Gastrocnemius medialis (tissue), 4 donors: ENCODE measurements around the gene AGAP3. TPM values are rescaled to one million over a fixed set of nuclear protein-coding genes. Genes with fewer than 3 reads are reported as not detected.

ENCODE experiments used
- ATAC-seq, 2 donors: fragments of 150-250 bp; one replicate each; pipeline ENCODE4 v1.9.1; 2016
- DNase-seq, 2 donors: peaks; one replicate each; pipeline ENCODE4 v3.0.0-alpha.2; 2019
- H3K27ac ChIP-seq, 4 donors: fragments of 200-600 bp; sonication (generic); 1 replicate in 1 of 4; 2 replicates in 3 of 4; pipeline ENCODE4 v1.5.1; 2016 to 2018; ENCODE audit warnings: mild to moderate bottlenecking in 2 of 4, moderate library complexity in 1 of 4
- H3K27me3 ChIP-seq, 3 donors: fragments of 200-600 bp; sonication (generic) in 2 of 3; 1 replicate in 1 of 3; 2 replicates in 2 of 3; pipeline versions ENCODE4 v1.5.1 to v1.6.0; 2016 to 2019; ENCODE audit warnings: mild to moderate bottlenecking in 1 of 3, moderate library complexity in 1 of 3
- H3K36me3 ChIP-seq, 2 donors: fragments of 200-600 bp; sonication (generic) in 1 of 2; one replicate each; pipeline ENCODE4 v1.5.1; 2017 to 2018
- H3K4me1 ChIP-seq, 2 donors: fragments of 200-600 bp; sonication (generic) in 1 of 2; one replicate each; pipeline ENCODE4 v1.5.1; 2016 to 2017; ENCODE audit warnings: mild to moderate bottlenecking in 2 of 2
- H3K4me3 ChIP-seq, 4 donors: fragments of 200-600 bp; sonication (generic) in 3 of 4; 1 replicate in 1 of 4; 2 replicates in 3 of 4; pipeline ENCODE4 v1.5.1; 2016 to 2019; ENCODE audit warnings: mild to moderate bottlenecking in 2 of 4
- H3K9me3 ChIP-seq, 3 donors: fragments of 200-600 bp; sonication (generic) in 2 of 3; 1 replicate in 1 of 3; 2 replicates in 2 of 3; pipeline ENCODE4 v1.5.1; 2016 to 2019
- CTCF ChIP-seq, 5 experiments: fragments of 450-650 bp in 3 of 5; fragments of 200-600 bp in 2 of 5; sonication (generic) in 2 of 5; IDR thresholded peaks in 4 of 5; conservative IDR thresholded peaks in 1 of 5; 1 replicate in 4 of 5; 2 replicates in 1 of 5; pipeline ENCODE4 v1.5.1; 2016 to 2019; ENCODE audit warnings: antibody characterized with exemption in 5 of 5, mild to moderate bottlenecking in 3 of 5, moderate library complexity in 3 of 5
- POLR2A ChIP-seq, 2 donors: fragments of 450-650 bp; IDR thresholded peaks; one replicate each; pipeline ENCODE4 v1.6.1; 2017; ENCODE audit warnings: antibody characterized with exemption in 2 of 2, mild to moderate bottlenecking in 2 of 2, moderate library complexity in 2 of 2
- in situ Hi-C, 4 donors: fragments of 200-750 bp; cut with MboI; loops; one replicate each; pipeline versions ENCODE4 v1.15.0 to v1.8.0; 2017; ENCODE audit warnings: low sequenced_read_pairs in 4 of 4
- intact Hi-C: fragments of 100-400 bp; cut with DNase I; formaldehyde crosslinking; loops from one replicate; pipeline ENCODE4 v1.15.1; 2023; ENCODE audit warnings: low total_unique reads
- total RNA-seq, 4 donors: library from RNA; depleted of rRNA; stranded (reverse); fragments of >200 nt; gene quantifications; one replicate each; pipeline versions ENCODE4 v1.1.0 to v1.2.3, GENCODE V29; 2016

AGAP3 gene
- total RNA-seq, 4 donors from 2014 or later = 31.1 to 65.3 (median 36.3) TPM

- H3K9me3 ChIP-seq = no peaks in the 10 kb centered on the region
- intact Hi-C loops = no loop called here
- DNase-seq = peak in 1 of 2 donors; percentile 10
- peaks cover 0 to 10% of the 10 kb centered on the region in 2 donors for H3K36me3 ChIP-seq
- H3K4me3 ChIP-seq = no peak overlapping the region
- no peak for ATAC-seq
- peaks cover 21 to 35% of the 10 kb centered on the region in 2 donors for H3K4me1 ChIP-seq
- in situ Hi-C loops = no loop called here
- peak overlapping the region in 1 of 4 donors; percentile 38 for H3K27ac ChIP-seq
- no peaks in the 10 kb centered on the region for H3K27me3 ChIP-seq
- TF ChIP-seq POLR2A (IDR thresholded peaks at IDR 0.05) (no peak), CTCF (IDR thresholded peaks at IDR 0.05 in 4 of 5, conservative IDR thresholded peaks at IDR 0.05 in 1 of 5) (no peak)
Observed at GRCh38 chr7:151181011-151181431, 94.7 kb downstream of the AGAP3 start.

GRCh38 chr7:151185762-151186639 lies 99.7 kb downstream of the AGAP3 start:
- in situ Hi-C loops = no loop called here
- no peak for TF ChIP-seq POLR2A (IDR thresholded peaks at IDR 0.05)
- peak in 2 of 5 experiments; percentile 12 to 40 for TF ChIP-seq CTCF (IDR thresholded peaks at IDR 0.05 in 4 of 5, conservative IDR thresholded peaks at IDR 0.05 in 1 of 5)
- H3K27ac ChIP-seq = peak overlapping the region; percentile 91 to 100 (median 99)

GRCh38 chr7:151186640-151187408 lies 100.5 kb downstream of the AGAP3 start, which contains the start of gene ASB10:
Gene ASB10, minus strand, starts transcription at chr7:151187250. Its CDS starts 120 bp downstream, at chr7:151187130.
- H3K4me1 ChIP-seq = peaks cover 37 to 39% of the 10 kb centered on the region in 2 donors
- H3K4me3 ChIP-seq = peak within 1 kb of the TSS; percentile 57 to 62 (median 60)
- H3K27me3 ChIP-seq = no peaks in the 10 kb centered on the region
- peak within 1 kb of the TSS; percentile 91 to 100 (median 99) for H3K27ac ChIP-seq
- H3K36me3 ChIP-seq = no peaks in the 10 kb centered on the region
- TF ChIP-seq CTCF (IDR thresholded peaks at IDR 0.05 in 4 of 5, conservative IDR thresholded peaks at IDR 0.05 in 1 of 5) = no peak
- TF ChIP-seq POLR2A (IDR thresholded peaks at IDR 0.05) = peak; percentile 71 to 72
- intact Hi-C loops = loop anchor here (1.0 to 5.0 kb wide), 4 partner anchors 40 to 160 kb away; partner anchors contain the start of genes ABCB8, ABCF2, FASTK and TMUB1
- in situ Hi-C loops = no loop called here
- peak; percentile 65 to 91 for DNase-seq
- no peaks in the 10 kb centered on the region for H3K9me3 ChIP-seq
- ATAC-seq = peak; percentile 83 to 86

More at GRCh38 chr7:151185762-151186639, 99.7 kb downstream of the AGAP3 start:
- Histone ChIP-seq H3K36me3 (peaks cover 0 to 3% of the 10 kb centered on the region in 2 donors), H3K9me3 (no peaks in the 10 kb centered on the region), H3K27me3 (no peaks in the 10 kb centered on the region), H3K4me1 (peaks cover 32 to 41% of the 10 kb centered on the region in 2 donors), H3K4me3 (peak overlapping the region; percentile 57 to 62 (median 60))
- DNase-seq (peak in 1 of 2 donors; percentile 55), ATAC-seq (peak; percentile 28 to 33)
- intact Hi-C loops = loop anchor here (1.0 to 5.0 kb wide), 4 partner anchors 41 to 159 kb away; partner anchors contain the start of genes ABCB8, ABCF2, FASTK and TMUB1

GRCh38 chr7:151187409-151188251 lies 101.4 kb downstream of the AGAP3 start:
- Histone ChIP-seq H3K9me3 (no peaks in the 10 kb centered on the region), H3K4me1 (peaks cover 30 to 37% of the 10 kb centered on the region in 2 donors), H3K36me3 (no peaks in the 10 kb centered on the region), H3K27ac (peak overlapping the region; percentile 91 to 100 (median 99)), H3K4me3 (peak overlapping the region; percentile 57 to 62 (median 60)), H3K27me3 (no peaks in the 10 kb centered on the region)
- ATAC-seq = peak; percentile 75 to 81
- peak; percentile 83 to 93 for DNase-seq
- intact Hi-C loops (loop anchor here (2.0 to 5.0 kb wide), 3 partner anchors 39 to 160 kb away; partner anchors contain the start of genes ABCB8, ABCF2, FASTK and TMUB1), in situ Hi-C loops (no loop called here)
- TF ChIP-seq POLR2A (IDR thresholded peaks at IDR 0.05) = no peak
